ENCODE data around the gene HSPA8.
"Not testable (repeated sequence)": the region's sequence is repeated elsewhere in the genome, so short reads cannot be mapped to it uniquely, and the experiment has no call there.

HSPA8 gene

DNA sequence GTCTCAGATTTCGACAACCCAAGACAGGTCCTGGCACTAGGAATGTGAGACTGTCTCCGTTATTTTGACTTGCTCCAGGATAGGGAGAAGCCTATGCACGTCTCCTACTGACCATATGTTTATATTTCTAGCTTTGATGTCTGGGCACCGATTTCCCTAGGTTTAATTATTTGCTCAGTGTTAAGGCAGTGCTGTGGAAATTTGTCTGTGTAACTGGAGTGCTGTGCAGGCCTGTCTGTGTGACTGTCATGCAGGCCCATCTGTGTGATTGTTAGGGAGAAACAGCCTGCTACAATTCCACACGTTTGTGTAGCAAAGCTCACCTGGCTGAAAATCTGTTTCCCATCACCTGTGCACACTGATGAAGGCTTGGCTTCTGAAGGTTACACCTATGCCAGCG is 29.6 kb upstream of the HSPA8 start:
- Histone ChIP-seq H3K27ac (ENCODE audit: low read depth, low read length) (no peak overlapping the region), H3F3A (ENCODE audit: control insufficient read depth, insufficient read depth) (no peaks in the 10 kb centered on the region), H3K4me2 (ENCODE audit: low read length) (no peak overlapping the region), H3K36me3 (ENCODE audit: control insufficient read depth, low read length) (no peaks in the 10 kb centered on the region), H3K9me3 (ENCODE audit: control insufficient read depth, insufficient read depth, low read length) (no peaks in the 10 kb centered on the region), H3K4me3 (ENCODE audit: low read length) (no peak overlapping the region), H3K79me2 (ENCODE audit: control insufficient read depth, low read length) (no peaks in the 10 kb centered on the region), H3K9me2 (replicated peaks; ENCODE audit: control insufficient read depth, low read length) (no peaks in the 10 kb centered on the region), H3K4me1 (ENCODE audit: control insufficient read depth, low read length) (no peaks in the 10 kb centered on the region), H4K20me1 (ENCODE audit: control insufficient read depth, insufficient read depth, low read depth, low read length) (no peaks in the 10 kb centered on the region), H3K27me3 (ENCODE audit: control insufficient read depth, low read length) (no peaks in the 10 kb centered on the region)
- no peak for TF ChIP-seq EZH2phosphoT487 (IDR thresholded peaks at IDR 0.05; ENCODE audit: borderline replicate concordance, low read length)
- TF ChIP-seq, protein P1, sequence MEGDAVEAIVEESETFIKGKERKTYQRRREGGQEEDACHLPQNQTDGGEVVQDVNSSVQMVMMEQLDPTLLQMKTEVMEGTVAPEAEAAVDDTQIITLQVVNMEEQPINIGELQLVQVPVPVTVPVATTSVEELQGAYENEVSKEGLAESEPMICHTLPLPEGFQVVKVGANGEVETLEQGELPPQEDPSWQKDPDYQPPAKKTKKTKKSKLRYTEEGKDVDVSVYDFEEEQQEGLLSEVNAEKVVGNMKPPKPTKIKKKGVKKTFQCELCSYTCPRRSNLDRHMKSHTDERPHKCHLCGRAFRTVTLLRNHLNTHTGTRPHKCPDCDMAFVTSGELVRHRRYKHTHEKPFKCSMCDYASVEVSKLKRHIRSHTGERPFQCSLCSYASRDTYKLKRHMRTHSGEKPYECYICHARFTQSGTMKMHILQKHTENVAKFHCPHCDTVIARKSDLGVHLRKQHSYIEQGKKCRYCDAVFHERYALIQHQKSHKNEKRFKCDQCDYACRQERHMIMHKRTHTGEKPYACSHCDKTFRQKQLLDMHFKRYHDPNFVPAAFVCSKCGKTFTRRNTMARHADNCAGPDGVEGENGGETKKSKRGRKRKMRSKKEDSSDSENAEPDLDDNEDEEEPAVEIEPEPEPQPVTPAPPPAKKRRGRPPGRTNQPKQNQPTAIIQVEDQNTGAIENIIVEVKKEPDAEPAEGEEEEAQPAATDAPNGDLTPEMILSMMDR (IDR thresholded peaks at IDR 0.05; ENCODE audit: low read depth, low read length, poor library complexity, severe bottlenecking) = no peak

GRCh38 chr11:123090168-123090567 is 28.2 kb upstream of the HSPA8 start:
- not testable (repeated sequence) for H3K4me2 ChIP-seq (ENCODE audit: low read length)

GRCh38 chr11:123088896-123089295 is 27.0 kb upstream of the HSPA8 start:
- H3K9me3 ChIP-seq (ENCODE audit: control insufficient read depth, insufficient read depth, low read length); H3K27ac ChIP-seq (ENCODE audit: low read depth, low read length); H3K9me2 ChIP-seq (replicated peaks; ENCODE audit: control insufficient read depth, low read length); H3K4me1 ChIP-seq (ENCODE audit: control insufficient read depth, low read length); H3K36me3 ChIP-seq (ENCODE audit: control insufficient read depth, low read length); H3F3A ChIP-seq (ENCODE audit: control insufficient read depth, insufficient read depth); H3K27me3 ChIP-seq (ENCODE audit: control insufficient read depth, low read length); H3K4me2 ChIP-seq (ENCODE audit: low read length); H3K79me2 ChIP-seq (ENCODE audit: control insufficient read depth, low read length); H4K20me1 ChIP-seq (ENCODE audit: control insufficient read depth, insufficient read depth, low read depth, low read length); H3K4me3 ChIP-seq (ENCODE audit: low read length): not testable (repeated sequence)

More at GRCh38 chr11:123090168-123090567, 28.2 kb upstream of the HSPA8 start:
- H3K9me3 ChIP-seq (ENCODE audit: control insufficient read depth, insufficient read depth, low read length); H3K27me3 ChIP-seq (ENCODE audit: control insufficient read depth, low read length); H3K4me3 ChIP-seq (ENCODE audit: low read length); H3K9me2 ChIP-seq (replicated peaks; ENCODE audit: control insufficient read depth, low read length); H3F3A ChIP-seq (ENCODE audit: control insufficient read depth, insufficient read depth); H3K36me3 ChIP-seq (ENCODE audit: control insufficient read depth, low read length); H3K27ac ChIP-seq (ENCODE audit: low read depth, low read length); H3K79me2 ChIP-seq (ENCODE audit: control insufficient read depth, low read length); H3K4me1 ChIP-seq (ENCODE audit: control insufficient read depth, low read length); H4K20me1 ChIP-seq (ENCODE audit: control insufficient read depth, insufficient read depth, low read depth, low read length): not testable (repeated sequence)

DNA sequence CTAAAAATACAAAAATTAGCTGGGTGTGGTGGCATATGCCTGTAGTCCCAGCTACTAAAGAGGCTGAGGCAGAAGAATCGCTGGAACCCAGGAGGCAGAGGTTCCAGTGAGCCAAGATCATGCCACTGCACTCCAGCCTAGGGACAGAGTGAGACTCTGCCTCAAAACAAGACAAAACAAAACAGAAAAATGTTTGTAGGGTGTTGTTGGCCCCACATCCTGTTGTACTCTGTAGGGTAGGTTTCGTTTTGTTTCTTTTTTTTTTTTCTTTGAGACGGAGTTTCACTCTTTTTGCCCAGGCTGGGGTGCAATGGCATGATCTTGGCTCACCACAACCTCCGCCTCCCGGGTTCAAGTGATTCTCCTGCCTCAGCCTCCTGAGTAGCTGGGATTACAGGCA is 25.7 kb upstream of the HSPA8 start:
- not testable (repeated sequence) for H3F3A ChIP-seq (ENCODE audit: control insufficient read depth, insufficient read depth); H3K4me2 ChIP-seq (ENCODE audit: low read length); H3K9me3 ChIP-seq (ENCODE audit: control insufficient read depth, insufficient read depth, low read length); H3K27ac ChIP-seq (ENCODE audit: low read depth, low read length); H3K79me2 ChIP-seq (ENCODE audit: control insufficient read depth, low read length); H3K4me3 ChIP-seq (ENCODE audit: low read length); H3K9me2 ChIP-seq (replicated peaks; ENCODE audit: control insufficient read depth, low read length); H3K27me3 ChIP-seq (ENCODE audit: control insufficient read depth, low read length); H3K36me3 ChIP-seq (ENCODE audit: control insufficient read depth, low read length); H3K4me1 ChIP-seq (ENCODE audit: control insufficient read depth, low read length); H4K20me1 ChIP-seq (ENCODE audit: control insufficient read depth, insufficient read depth, low read depth, low read length)

DNA sequence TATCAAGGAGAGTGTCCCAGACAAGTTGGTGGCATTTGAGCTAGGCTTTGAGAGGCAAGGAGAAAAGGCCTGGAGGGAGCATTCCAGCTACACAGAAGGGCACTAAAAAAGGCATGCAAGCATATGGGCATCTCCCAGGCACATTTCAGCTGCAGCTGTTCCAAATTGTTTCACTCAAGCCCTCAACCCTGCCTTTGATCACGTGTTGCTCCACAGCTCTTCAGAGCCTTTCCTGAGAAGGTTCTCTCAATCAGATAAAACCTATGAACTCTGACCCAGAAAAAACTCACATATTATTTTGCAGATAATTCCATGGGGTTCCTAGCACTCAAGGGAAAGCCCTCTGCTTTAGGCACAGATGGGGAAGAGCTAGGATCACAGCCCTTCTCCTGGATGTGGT is 24.4 kb upstream of the HSPA8 start:
- Histone ChIP-seq H3K27ac (ENCODE audit: low read depth, low read length) (no peak overlapping the region), H3K4me2 (ENCODE audit: low read length) (no peak overlapping the region), H3K36me3 (ENCODE audit: control insufficient read depth, low read length) (no peaks in the 10 kb centered on the region), H3K4me1 (ENCODE audit: control insufficient read depth, low read length) (no peaks in the 10 kb centered on the region), H3F3A (ENCODE audit: control insufficient read depth, insufficient read depth) (no peaks in the 10 kb centered on the region), H4K20me1 (ENCODE audit: control insufficient read depth, insufficient read depth, low read depth, low read length) (no peaks in the 10 kb centered on the region), H3K9me3 (ENCODE audit: control insufficient read depth, insufficient read depth, low read length) (no peaks in the 10 kb centered on the region), H3K27me3 (ENCODE audit: control insufficient read depth, low read length) (peaks cover 3% of the 10 kb centered on the region; the same call in 1 of the 2 replicates), H3K4me3 (ENCODE audit: low read length) (no peak overlapping the region), H3K79me2 (ENCODE audit: control insufficient read depth, low read length) (no peaks in the 10 kb centered on the region), H3K9me2 (replicated peaks; ENCODE audit: control insufficient read depth, low read length) (no peaks in the 10 kb centered on the region)
- TF ChIP-seq, protein P1 (IDR thresholded peaks at IDR 0.05; ENCODE audit: low read depth, low read length, poor library complexity, severe bottlenecking) = no peak
- TF ChIP-seq EZH2phosphoT487 (IDR thresholded peaks at IDR 0.05; ENCODE audit: borderline replicate concordance, low read length) = no peak
